H9 (cell line): ENCODE data around the gene DNAJC30. TPM values are rescaled to one million over a fixed set of nuclear protein-coding genes. Genes with fewer than 3 reads are reported as not detected.

Experiments
- DNase-seq: peaks from one replicate; pipeline ENCODE4 v3.0.0-alpha.2; 2017
- H2AFZ ChIP-seq: one replicate; pipeline ENCODE4 v1.6.1; 2013; ENCODE audit warnings: mild to moderate bottlenecking, low read length, control low read depth, moderate library complexity
- H2AK5ac ChIP-seq: 2 replicates; pipeline ENCODE4 v1.6.1; 2013; ENCODE audit warnings: low read length, control low read depth, mixed read lengths; ENCODE audit not compliant: insufficient read length
- H2BK120ac ChIP-seq: one replicate; pipeline ENCODE4 v1.6.1; 2013; ENCODE audit warnings: low read depth, mild to moderate bottlenecking, low read length, control low read depth, inconsistent platforms; ENCODE audit not compliant: poor library complexity, severe bottlenecking
- H2BK12ac ChIP-seq: 2 replicates; pipeline ENCODE4 v1.6.1; 2013; ENCODE audit warnings: low read length, control low read depth, mixed read lengths, low read depth; ENCODE audit not compliant: insufficient read length
- H2BK15ac ChIP-seq: 2 replicates; pipeline ENCODE4 v1.6.1; 2013; ENCODE audit warnings: low read depth, low read length, control low read depth
- H2BK20ac ChIP-seq: one replicate; pipeline ENCODE4 v1.6.1; 2013; ENCODE audit warnings: low read depth, mild to moderate bottlenecking, low read length, control low read depth, inconsistent platforms; ENCODE audit not compliant: poor library complexity, severe bottlenecking
- H2BK5ac ChIP-seq: 2 replicates; pipeline ENCODE4 v1.6.1; 2013; ENCODE audit warnings: low read length, control low read depth, mixed read lengths; ENCODE audit not compliant: insufficient read length
- H3K14ac ChIP-seq: 2 replicates; pipeline ENCODE4 v1.6.1; 2013; ENCODE audit warnings: low read length, control low read depth; ENCODE audit not compliant: insufficient read depth
- H3K18ac ChIP-seq: 2 replicates; pipeline ENCODE4 v1.6.1; 2013; ENCODE audit warnings: low read depth, mild to moderate bottlenecking, mixed read lengths, low read length, control low read depth; ENCODE audit not compliant: insufficient read length
- H3K23ac ChIP-seq: 2 replicates; pipeline ENCODE4 v1.6.1; 2013; ENCODE audit warnings: low read length, control low read depth, mixed read lengths, low read depth; ENCODE audit not compliant: insufficient read length
- H3K23me2 ChIP-seq: 2 replicates; pipeline ENCODE4 v1.6.1; 2013; ENCODE audit warnings: low read depth, mild to moderate bottlenecking, mixed read lengths, low read length, control low read depth; ENCODE audit not compliant: insufficient read length, poor library complexity, severe bottlenecking
- H3K27ac ChIP-seq: 2 replicates; pipeline ENCODE4 v1.5.1; 2013; ENCODE audit warnings: low read length, control low read depth, mixed read lengths, low read depth; ENCODE audit not compliant: insufficient read length
- H3K27me3 ChIP-seq: 2 replicates; pipeline ENCODE4 v1.6.1; 2013; ENCODE audit warnings: low read length, control low read depth, inconsistent platforms; ENCODE audit not compliant: insufficient read depth
- H3K4ac ChIP-seq: 2 replicates; pipeline ENCODE4 v1.6.1; 2013; ENCODE audit warnings: low read depth, mild to moderate bottlenecking, control low read depth, inconsistent platforms, low read length, moderate library complexity
- H3K4me1 ChIP-seq: 2 replicates; pipeline ENCODE4 v1.6.1; 2013; ENCODE audit warnings: low read length, control low read depth, inconsistent platforms; ENCODE audit not compliant: insufficient read depth
- H3K4me2 ChIP-seq: 2 replicates; pipeline ENCODE4 v1.6.1; 2013; ENCODE audit warnings: low read length, control low read depth, mixed read lengths; ENCODE audit not compliant: insufficient read length, insufficient read depth
- H3K56ac ChIP-seq: 2 replicates; pipeline ENCODE4 v1.6.1; 2013; ENCODE audit warnings: low read depth, mild to moderate bottlenecking, mixed read lengths, low read length, control low read depth; ENCODE audit not compliant: insufficient read length
- H3K79me1 ChIP-seq: 2 replicates; pipeline ENCODE4 v1.6.1; 2013; ENCODE audit warnings: low read depth, mild to moderate bottlenecking, moderate library complexity, low read length, control low read depth, inconsistent platforms; ENCODE audit not compliant: insufficient read depth, poor library complexity, severe bottlenecking
- H3K79me2 ChIP-seq: 2 replicates; pipeline ENCODE4 v1.6.1; 2013; ENCODE audit warnings: low read length, control low read depth, inconsistent platforms; ENCODE audit not compliant: insufficient read depth
- H3K9ac ChIP-seq: 2 replicates; pipeline ENCODE4 v1.6.1; 2013; ENCODE audit warnings: low read length, control low read depth, mixed read lengths; ENCODE audit not compliant: insufficient read length; ENCODE audit errors: extremely low read depth
- H3K9me3 ChIP-seq: one replicate; pipeline ENCODE4 v1.6.1; 2013; ENCODE audit warnings: low read depth, low read length, inconsistent platforms; ENCODE audit not compliant: control insufficient read depth
- H3T11ph ChIP-seq: one replicate; pipeline ENCODE4 v1.6.1; 2013; ENCODE audit warnings: mild to moderate bottlenecking, low read length, control low read depth, inconsistent platforms
- H4K20me1 ChIP-seq: one replicate; pipeline ENCODE4 v1.6.1; 2013; ENCODE audit not compliant: control insufficient read depth, insufficient read length, insufficient read depth
- H4K5ac ChIP-seq: 2 replicates; pipeline ENCODE4 v1.6.1; 2013; ENCODE audit warnings: low read depth, mild to moderate bottlenecking, mixed read lengths, low read length, control low read depth; ENCODE audit not compliant: insufficient read length
- H4K8ac ChIP-seq: replicated peaks from 2 replicates; pipeline ENCODE4 v1.6.1; 2013; ENCODE audit warnings: low read length, control low read depth, mixed read lengths, low read depth; ENCODE audit not compliant: insufficient read length
- H4K91ac ChIP-seq: 2 replicates; pipeline ENCODE4 v1.6.1; 2013; ENCODE audit warnings: low read depth, mild to moderate bottlenecking, moderate library complexity, mixed read lengths, low read length, control low read depth; ENCODE audit not compliant: insufficient read length
- H3K27ac Mint-ChIP-seq, 3 experiments: 2 replicates in 2 of 3; 3 replicates in 1 of 3; pipeline ENCODE4 v1.8.0; 2020 to 2021; ENCODE audit warnings: mixed read lengths in 3 of 3, mild to moderate bottlenecking in 1 of 3, moderate library complexity in 1 of 3
- H3K27me3 Mint-ChIP-seq: 2 replicates; pipeline ENCODE4 v1.8.0; 2021; ENCODE audit warnings: low read depth, mild to moderate bottlenecking, moderate library complexity, mixed read lengths
- H3K36me3 Mint-ChIP-seq, 3 experiments: 2 replicates in 2 of 3; 3 replicates in 1 of 3; pipeline ENCODE4 v1.8.0; 2020 to 2021; ENCODE audit warnings: low read depth in 3 of 3, mixed read lengths in 3 of 3; ENCODE audit not compliant: insufficient read depth in 1 of 3
- H3K4me1 Mint-ChIP-seq, 2 experiments: 2 replicates each; pipeline ENCODE4 v1.8.0; 2020; ENCODE audit warnings: mixed read lengths in 2 of 2
- H3K4me3 Mint-ChIP-seq, 2 experiments: 2 replicates in 1 of 2; 3 replicates in 1 of 2; pipeline ENCODE4 v1.8.0; 2020 to 2021; ENCODE audit warnings: mild to moderate bottlenecking in 2 of 2, mixed read lengths in 2 of 2, moderate library complexity in 1 of 2
- H3K9me3 Mint-ChIP-seq, 2 experiments: 2 replicates in 1 of 2; 3 replicates in 1 of 2; pipeline ENCODE4 v1.8.0; 2020; ENCODE audit warnings: mild to moderate bottlenecking in 2 of 2, mixed read lengths in 2 of 2, moderate library complexity in 1 of 2
- WGBS: extraction: QIAGEN DNeasy Blood & Tissue Kit; methylation state at CpG from one replicate; pipeline ENCODE4 v1.1.7; 2013; ENCODE audit warnings: missing lambda C conversion rate, low lambda C conversion rate, mixed read lengths; ENCODE audit not compliant: insufficient read length; ENCODE audit errors: extremely low coverage; 5-methylcytosine and 5-hydroxymethylcytosine counted together
- total RNA-seq: library from RNA; stranded (reverse); gene quantifications from 2 replicates; pipeline ENCODE4 v1.2.1, GENCODE V29; 2021
- TF ChIP-seq, protein P1 (sequence below): fragments of 200-600 bp; sonication (generic); conservative IDR thresholded peaks from 3 replicates; pipeline ENCODE4 v1.8.0; 2021; ENCODE audit warnings: antibody characterized with exemption, mild to moderate bottlenecking

Gene DNAJC30
- total RNA-seq, 1 experiment from 2014 or later = 8.1 TPM

DNA sequence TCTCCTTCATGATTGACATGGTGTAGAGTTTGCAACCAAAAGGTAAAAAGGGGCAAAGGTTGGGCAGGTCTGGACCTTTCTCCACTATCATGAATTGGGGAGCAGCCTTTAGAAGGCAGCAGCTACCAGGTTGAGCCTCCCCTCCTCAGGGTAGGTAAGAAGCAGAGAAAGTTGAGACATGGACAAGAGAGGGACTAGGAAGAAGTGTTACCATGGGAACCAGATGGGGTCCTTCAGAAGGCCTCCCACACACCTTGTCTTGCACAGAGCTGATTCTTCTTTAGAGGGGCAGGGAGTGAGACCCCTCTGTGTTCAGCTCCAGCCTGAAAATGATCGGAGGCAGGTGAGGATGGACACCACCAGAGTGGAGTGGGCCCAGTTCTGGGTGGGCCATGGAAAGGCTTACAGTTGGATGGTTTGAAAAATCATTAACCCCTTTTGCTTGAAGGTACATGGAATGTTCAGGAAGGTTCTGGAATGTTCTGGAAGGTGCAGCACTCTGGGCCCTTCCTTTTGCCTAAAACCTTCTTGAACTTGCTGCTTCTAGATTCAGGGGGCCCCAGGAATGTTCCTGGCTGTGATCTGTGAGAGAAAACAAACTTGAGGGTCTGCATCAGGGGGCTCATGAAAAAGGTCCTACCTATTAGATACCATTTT is 8.7 kb downstream of the DNAJC30 start:
- H3K79me1 ChIP-seq = no peaks in the 10 kb centered on the region
- no peak overlapping the region for H4K8ac ChIP-seq
- Mint-ChIP-seq H3K4me3 (no peak overlapping the region), H3K4me1 (peaks cover 0 to 16% of the 10 kb centered on the region in 2 experiments; a peak in 2 of 4 replicates), H3K36me3 (peaks cover 13 to 23% (median 17%) of the 10 kb centered on the region in 3 experiments), H3K27me3 (peaks cover 1% of the 10 kb centered on the region; the same call in 1 of the 2 replicates), H3K27ac (no peak overlapping the region), H3K9me3 (no peaks in the 10 kb centered on the region)
- H4K91ac ChIP-seq = no peak overlapping the region
- H2AFZ ChIP-seq = no peak overlapping the region
- no peaks in the 10 kb centered on the region for H3K27me3 ChIP-seq
- no peaks in the 10 kb centered on the region for H3K4me1 ChIP-seq
- no peaks in the 10 kb centered on the region for H3K9me3 ChIP-seq
- H4K5ac ChIP-seq = no peak overlapping the region
- no peak overlapping the region for H3K27ac ChIP-seq
- H3K23ac ChIP-seq = no peak overlapping the region
- TF ChIP-seq, protein P1, sequence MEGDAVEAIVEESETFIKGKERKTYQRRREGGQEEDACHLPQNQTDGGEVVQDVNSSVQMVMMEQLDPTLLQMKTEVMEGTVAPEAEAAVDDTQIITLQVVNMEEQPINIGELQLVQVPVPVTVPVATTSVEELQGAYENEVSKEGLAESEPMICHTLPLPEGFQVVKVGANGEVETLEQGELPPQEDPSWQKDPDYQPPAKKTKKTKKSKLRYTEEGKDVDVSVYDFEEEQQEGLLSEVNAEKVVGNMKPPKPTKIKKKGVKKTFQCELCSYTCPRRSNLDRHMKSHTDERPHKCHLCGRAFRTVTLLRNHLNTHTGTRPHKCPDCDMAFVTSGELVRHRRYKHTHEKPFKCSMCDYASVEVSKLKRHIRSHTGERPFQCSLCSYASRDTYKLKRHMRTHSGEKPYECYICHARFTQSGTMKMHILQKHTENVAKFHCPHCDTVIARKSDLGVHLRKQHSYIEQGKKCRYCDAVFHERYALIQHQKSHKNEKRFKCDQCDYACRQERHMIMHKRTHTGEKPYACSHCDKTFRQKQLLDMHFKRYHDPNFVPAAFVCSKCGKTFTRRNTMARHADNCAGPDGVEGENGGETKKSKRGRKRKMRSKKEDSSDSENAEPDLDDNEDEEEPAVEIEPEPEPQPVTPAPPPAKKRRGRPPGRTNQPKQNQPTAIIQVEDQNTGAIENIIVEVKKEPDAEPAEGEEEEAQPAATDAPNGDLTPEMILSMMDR = no peak
- H2BK12ac ChIP-seq = no peak overlapping the region
- no peak overlapping the region for H3T11ph ChIP-seq
- no peak overlapping the region for H3K9ac ChIP-seq
- H3K18ac ChIP-seq = no peak overlapping the region
- WGBS = no CpG with 5 or more reads among the region's 1 CpG
- H2BK5ac ChIP-seq = no peak overlapping the region
- H4K20me1 ChIP-seq = no peaks in the 10 kb centered on the region
- DNase-seq = no peak
- H3K4ac ChIP-seq = no peak overlapping the region
- H2BK15ac ChIP-seq = no peak overlapping the region
- H2BK20ac ChIP-seq = no peak overlapping the region
- H2AK5ac ChIP-seq = no peak overlapping the region
- H3K4me2 ChIP-seq = no peak overlapping the region
- no peak overlapping the region for H3K14ac ChIP-seq
- no peak overlapping the region for H2BK120ac ChIP-seq
- H3K56ac ChIP-seq = no peak overlapping the region
- no peaks in the 10 kb centered on the region for H3K79me2 ChIP-seq
- no peaks in the 10 kb centered on the region for H3K23me2 ChIP-seq
